Endodermal cell (in vitro differentiated cells): ENCODE results near the gene SDC4. TPM values are rescaled to one million over a fixed set of nuclear protein-coding genes. Genes with fewer than 3 reads are reported as not detected.

Source experiments
- DNase-seq: peaks from one replicate; pipeline ENCODE4 v3.0.0-alpha.2; 2017
- H3K27ac ChIP-seq: 2 replicates; pipeline ENCODE4 v1.5.1; 2013; ENCODE audit warnings: mild to moderate bottlenecking, low read depth, low read length, moderate library complexity
- H3K27me3 ChIP-seq: 2 replicates; pipeline ENCODE4 v1.6.1; 2013; ENCODE audit warnings: mild to moderate bottlenecking, low read length, moderate library complexity; ENCODE audit not compliant: insufficient read depth, control insufficient read depth, poor library complexity, severe bottlenecking
- H3K36me3 ChIP-seq: 2 replicates; pipeline ENCODE4 v1.7.0; 2013; ENCODE audit warnings: mild to moderate bottlenecking, low read length, moderate library complexity; ENCODE audit not compliant: control insufficient read depth, insufficient read depth
- H3K4me1 ChIP-seq: one replicate; pipeline ENCODE4 v1.7.0; 2013; ENCODE audit warnings: low read length; ENCODE audit not compliant: control insufficient read depth, insufficient read depth
- H3K4me3 ChIP-seq: 2 replicates; pipeline ENCODE4 v1.5.1; 2013; ENCODE audit warnings: mild to moderate bottlenecking, low read length, moderate library complexity
- H3K9ac ChIP-seq: 2 replicates; pipeline ENCODE4 v1.6.1; 2013; ENCODE audit warnings: mild to moderate bottlenecking, low read length, moderate library complexity; ENCODE audit not compliant: poor library complexity, severe bottlenecking; ENCODE audit errors: extremely low read depth
- H3K9me3 ChIP-seq: 2 replicates; pipeline ENCODE4 v1.6.1; 2013; ENCODE audit warnings: mild to moderate bottlenecking, low read length, moderate library complexity; ENCODE audit not compliant: control insufficient read depth
- H3K27ac Mint-ChIP-seq: 2 replicates; pipeline ENCODE4 v1.8.0; 2020; ENCODE audit warnings: mixed read lengths
- H3K27me3 Mint-ChIP-seq: 2 replicates; pipeline ENCODE4 v1.8.0; 2021; ENCODE audit warnings: mild to moderate bottlenecking, mixed read lengths; ENCODE audit not compliant: insufficient read depth
- H3K36me3 Mint-ChIP-seq: 2 replicates; pipeline ENCODE4 v1.8.0; 2020; ENCODE audit warnings: low read depth, mixed read lengths
- H3K4me1 Mint-ChIP-seq: 2 replicates; pipeline ENCODE4 v1.8.0; 2020; ENCODE audit warnings: mixed read lengths
- H3K4me3 Mint-ChIP-seq: 2 replicates; pipeline ENCODE4 v1.8.0; 2020; ENCODE audit warnings: mild to moderate bottlenecking, moderate library complexity, mixed read lengths
- H3K9me3 Mint-ChIP-seq: 2 replicates; pipeline ENCODE4 v1.8.0; 2020; ENCODE audit warnings: mild to moderate bottlenecking, mixed read lengths
- WGBS, 2 experiments: methylation state at CpG; one replicate each; pipeline versions ENCODE4 v1.1.5 to v1.1.7; 2013; ENCODE audit warnings: missing lambda C conversion rate in 2 of 2, mixed read lengths in 1 of 2; ENCODE audit not compliant: insufficient coverage in 1 of 2, insufficient read length in 1 of 2; 5-methylcytosine and 5-hydroxymethylcytosine counted together
- total RNA-seq, 2 donors: library from RNA; stranded (reverse); fragmentation: NEBNext Ultra II Directional in 1 of 2; extraction: Animal tissue kit (Norgen Biotek cat#: 25700) in 1 of 2; gene quantifications; 2 replicates in 1 of 2; 3 replicates in 1 of 2; pipeline ENCODE4 v1.2.1, GENCODE V29; 2021
- TF ChIP-seq, protein P1 (sequence below): fragments of 200-600 bp; sonication (generic); conservative IDR thresholded peaks from 2 replicates; pipeline ENCODE4 v1.5.0; 2021; ENCODE audit warnings: antibody characterized with exemption, mild to moderate bottlenecking

The SDC4 gene
- total RNA-seq, 2 donors from 2014 or later: 78.0 to 118 TPM

DNA sequence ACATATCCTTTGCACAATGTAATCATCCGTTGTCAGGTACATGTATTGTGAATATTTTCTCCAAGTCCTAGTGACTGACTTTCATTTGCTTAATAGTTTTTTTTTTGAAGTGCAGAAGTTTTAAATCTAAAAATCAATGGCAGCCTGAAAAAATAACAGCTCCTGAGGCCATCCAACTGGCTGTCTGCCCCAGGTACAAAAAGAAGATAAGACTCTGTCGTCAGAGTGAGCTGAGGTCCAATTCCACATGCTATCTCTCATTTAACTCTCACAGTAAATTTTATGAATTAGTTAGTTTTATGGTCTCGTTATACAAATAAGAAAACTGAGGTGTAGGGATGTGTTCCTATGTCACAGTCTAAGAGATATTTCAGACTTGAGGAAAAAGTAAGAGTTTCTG lies 72.9 kb downstream of the SDC4 start:
- Mint-ChIP-seq H3K36me3 (no peaks in the 10 kb centered on the region), H3K4me1 (no peaks in the 10 kb centered on the region), H3K9me3 (no peaks in the 10 kb centered on the region), H3K27me3 (no peaks in the 10 kb centered on the region), H3K4me3 (no peak overlapping the region), H3K27ac (no peak overlapping the region)
- Histone ChIP-seq H3K36me3 (no peaks in the 10 kb centered on the region), H3K4me3 (no peak overlapping the region), H3K9ac (no peak overlapping the region), H3K4me1 (no peaks in the 10 kb centered on the region), H3K27ac (no peak overlapping the region), H3K27me3 (no peaks in the 10 kb centered on the region), H3K9me3 (no peaks in the 10 kb centered on the region)
- TF ChIP-seq, protein P1, sequence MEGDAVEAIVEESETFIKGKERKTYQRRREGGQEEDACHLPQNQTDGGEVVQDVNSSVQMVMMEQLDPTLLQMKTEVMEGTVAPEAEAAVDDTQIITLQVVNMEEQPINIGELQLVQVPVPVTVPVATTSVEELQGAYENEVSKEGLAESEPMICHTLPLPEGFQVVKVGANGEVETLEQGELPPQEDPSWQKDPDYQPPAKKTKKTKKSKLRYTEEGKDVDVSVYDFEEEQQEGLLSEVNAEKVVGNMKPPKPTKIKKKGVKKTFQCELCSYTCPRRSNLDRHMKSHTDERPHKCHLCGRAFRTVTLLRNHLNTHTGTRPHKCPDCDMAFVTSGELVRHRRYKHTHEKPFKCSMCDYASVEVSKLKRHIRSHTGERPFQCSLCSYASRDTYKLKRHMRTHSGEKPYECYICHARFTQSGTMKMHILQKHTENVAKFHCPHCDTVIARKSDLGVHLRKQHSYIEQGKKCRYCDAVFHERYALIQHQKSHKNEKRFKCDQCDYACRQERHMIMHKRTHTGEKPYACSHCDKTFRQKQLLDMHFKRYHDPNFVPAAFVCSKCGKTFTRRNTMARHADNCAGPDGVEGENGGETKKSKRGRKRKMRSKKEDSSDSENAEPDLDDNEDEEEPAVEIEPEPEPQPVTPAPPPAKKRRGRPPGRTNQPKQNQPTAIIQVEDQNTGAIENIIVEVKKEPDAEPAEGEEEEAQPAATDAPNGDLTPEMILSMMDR: no peak
- 87 to 100% methylated on average over 1 to 3 of the region's 3 CpGs for WGBS, 2 experiments
- DNase-seq: no peak

Other genes starting within 250 kb of the SDC4 start
- gene KCNS1, start 247.3 kb downstream of the SDC4 start, total RNA-seq: 1 to 10 TPM in 1 of 2 donors, under 1 TPM in 1; 0.18 to 1.5 TPM
- not detected for gene WFDC5, start 233.2 kb downstream of the SDC4 start, total RNA-seq
- not detected for gene WFDC12, start 224.0 kb downstream of the SDC4 start, total RNA-seq
- gene PI3, start 173.5 kb downstream of the SDC4 start, total RNA-seq: not detected
- under 1 TPM in 1 of 2 donors, not detected in 1; 0.46 TPM for gene SEMG1, start 141.4 kb downstream of the SDC4 start, total RNA-seq
- gene SEMG2, start 127.1 kb downstream of the SDC4 start, total RNA-seq: not detected
- not detected for gene SLPI, start 93.9 kb downstream of the SDC4 start, total RNA-seq
- gene RBPJL, start 41.6 kb downstream of the SDC4 start, total RNA-seq: not detected
- gene MATN4, start 40.1 kb downstream of the SDC4 start, total RNA-seq: under 1 TPM; 0.20 to 0.46 TPM
- 10 to 100 TPM; 22.1 to 23.8 TPM for gene SYS1, start 14.7 kb upstream of the SDC4 start, total RNA-seq
- gene TP53TG5, start 29.9 kb upstream of the SDC4 start, total RNA-seq: 1 to 10 TPM; 2.0 to 2.4 TPM
- gene DBNDD2, start 59.9 kb upstream of the SDC4 start, total RNA-seq: 10 to 100 TPM; 63.2 to 69.1 TPM
- 10 to 100 TPM; 83.3 to 90.1 TPM for gene PIGT, start 67.7 kb upstream of the SDC4 start, total RNA-seq
- 100 to 1,000 TPM; 304 to 580 TPM for gene WFDC2, start 121.3 kb upstream of the SDC4 start, total RNA-seq
- not detected for gene SPINT3, start 167.2 kb upstream of the SDC4 start, total RNA-seq
- not detected for gene WFDC6, start 191.1 kb upstream of the SDC4 start, total RNA-seq
- gene EPPIN, start 199.0 kb upstream of the SDC4 start, total RNA-seq: under 1 TPM in 1 of 2 donors, not detected in 1; 0.18 TPM
- not detected for gene WFDC8, start 230.9 kb upstream of the SDC4 start, total RNA-seq